C1 segment of cervical spinal cord (tissue), 14 donors: ENCODE results near the gene DNAI1.

Experiments used
- DNase-seq, 14 donors: peaks; one replicate each; lab custom pipeline; 2025; lab: John Stamatoyannopoulos, UW

Gene DNAI1

DNA sequence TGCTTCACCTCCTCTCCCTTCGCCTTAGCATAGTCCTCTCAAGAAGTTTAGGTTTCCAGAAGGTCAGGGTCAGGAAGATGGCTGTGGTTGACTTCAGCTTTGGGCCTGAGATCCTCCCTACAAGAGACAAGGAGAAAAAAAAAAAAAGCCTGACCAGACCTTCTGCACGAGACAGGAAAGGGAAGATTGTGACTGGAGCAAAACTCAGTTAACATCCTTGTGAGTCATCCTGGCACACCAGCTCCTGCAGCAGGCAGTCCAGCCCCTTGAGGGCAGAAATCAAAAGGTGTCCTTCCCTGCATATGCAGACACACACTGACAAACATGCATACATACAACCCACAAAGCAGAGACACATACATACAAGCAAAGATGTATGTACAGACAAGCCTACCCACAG lies 82.2 kb downstream of the DNAI1 start:
- DNase-seq: no peak

DNA sequence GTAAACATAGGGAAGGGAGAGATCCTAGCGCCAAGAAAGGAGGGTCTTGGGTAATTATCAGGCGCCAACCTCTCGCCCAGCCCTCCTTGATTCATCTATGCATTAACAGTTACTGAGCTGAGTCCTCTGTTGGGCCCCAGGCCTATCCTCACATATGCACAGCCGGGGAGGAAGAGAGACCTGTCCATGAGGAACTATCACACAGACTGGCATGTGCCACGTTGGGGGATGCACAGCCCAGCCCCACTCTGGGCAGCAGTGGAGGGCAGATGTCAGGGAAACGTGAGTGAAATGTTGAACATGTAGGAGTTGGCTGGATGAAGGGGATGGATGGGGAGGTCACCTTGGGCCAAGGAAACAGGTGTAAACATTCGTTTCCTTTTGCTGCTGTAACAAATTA lies 82.9 kb downstream of the DNAI1 start:
- no peak for DNase-seq

DNA sequence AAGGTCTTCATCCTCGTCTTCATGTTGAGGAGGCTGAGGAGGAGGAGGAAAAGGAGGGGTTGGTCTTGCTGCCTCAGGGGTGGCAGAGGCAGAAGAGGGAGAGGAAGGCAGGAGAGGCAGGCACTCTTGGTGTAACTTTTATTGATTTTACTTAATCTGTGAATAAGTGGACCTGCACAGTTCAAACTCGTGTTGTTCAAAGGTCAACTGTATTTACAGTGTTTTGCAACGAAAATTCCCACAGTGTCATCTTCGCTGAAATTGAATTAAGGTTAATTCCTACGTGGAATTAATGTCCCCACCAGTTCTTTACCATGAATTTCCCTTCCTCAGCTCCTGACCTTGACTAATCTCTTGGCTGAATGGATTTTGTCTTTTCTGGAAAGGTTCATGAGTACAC lies 85.4 kb downstream of the DNAI1 start:
- DNase-seq: no peak

DNA sequence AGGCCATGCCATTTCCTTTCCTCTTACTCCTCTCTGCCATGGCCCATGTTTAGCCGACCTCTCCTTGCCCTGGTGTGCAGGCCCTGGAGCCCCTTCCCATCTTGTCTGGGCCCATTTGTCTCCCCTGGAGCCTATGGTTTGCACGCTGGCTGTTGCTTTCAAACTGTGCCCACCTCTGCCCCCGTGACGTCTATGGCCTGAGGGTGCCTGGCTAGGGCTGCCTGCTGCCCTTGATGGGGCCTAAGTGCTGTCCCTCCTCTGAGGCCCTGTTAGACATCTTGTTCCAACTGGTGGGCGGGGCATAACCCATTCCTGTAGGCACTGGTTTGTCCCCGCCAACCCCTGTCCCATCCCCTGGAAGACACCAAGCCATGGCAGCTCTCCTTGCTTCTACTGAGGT lies 86.9 kb downstream of the DNAI1 start:
- DNase-seq: no peak

DNA sequence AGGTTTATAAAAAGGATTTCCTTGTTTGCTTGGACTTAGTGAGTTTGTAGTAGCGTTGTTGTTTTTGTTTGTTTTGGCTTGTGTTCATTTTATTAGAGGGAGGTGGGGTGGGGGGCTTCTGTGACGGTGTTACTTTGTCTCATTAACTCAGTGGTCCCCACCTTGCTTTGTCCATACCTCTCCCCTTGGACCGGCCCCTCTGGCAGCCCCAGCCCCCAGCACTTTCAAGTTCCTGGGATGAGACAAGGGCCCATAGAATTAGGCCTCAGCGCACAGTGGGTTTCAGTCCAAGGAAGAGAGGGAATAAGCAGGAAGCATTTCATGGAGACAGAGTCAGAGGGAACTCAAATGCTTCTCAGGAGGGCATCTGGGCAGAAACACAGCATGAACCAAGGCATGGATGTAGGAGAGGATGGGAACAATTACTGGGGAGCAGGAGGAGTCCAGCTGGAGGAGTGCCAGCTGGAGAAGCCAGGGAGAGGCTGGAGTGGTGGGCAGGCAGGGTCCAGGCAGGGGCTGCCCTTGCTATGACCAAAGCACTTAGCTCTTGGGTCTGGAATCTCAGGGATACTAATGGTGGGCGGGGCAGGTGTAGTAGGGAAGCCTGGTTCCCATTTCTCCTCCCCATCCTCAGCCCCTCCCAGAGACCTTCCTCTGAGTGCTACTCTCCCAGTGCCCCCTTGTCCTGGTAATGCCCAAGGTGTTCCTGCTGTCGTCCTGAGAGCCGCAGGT lies 87.7 kb downstream of the DNAI1 start:
- no peak for DNase-seq

DNA sequence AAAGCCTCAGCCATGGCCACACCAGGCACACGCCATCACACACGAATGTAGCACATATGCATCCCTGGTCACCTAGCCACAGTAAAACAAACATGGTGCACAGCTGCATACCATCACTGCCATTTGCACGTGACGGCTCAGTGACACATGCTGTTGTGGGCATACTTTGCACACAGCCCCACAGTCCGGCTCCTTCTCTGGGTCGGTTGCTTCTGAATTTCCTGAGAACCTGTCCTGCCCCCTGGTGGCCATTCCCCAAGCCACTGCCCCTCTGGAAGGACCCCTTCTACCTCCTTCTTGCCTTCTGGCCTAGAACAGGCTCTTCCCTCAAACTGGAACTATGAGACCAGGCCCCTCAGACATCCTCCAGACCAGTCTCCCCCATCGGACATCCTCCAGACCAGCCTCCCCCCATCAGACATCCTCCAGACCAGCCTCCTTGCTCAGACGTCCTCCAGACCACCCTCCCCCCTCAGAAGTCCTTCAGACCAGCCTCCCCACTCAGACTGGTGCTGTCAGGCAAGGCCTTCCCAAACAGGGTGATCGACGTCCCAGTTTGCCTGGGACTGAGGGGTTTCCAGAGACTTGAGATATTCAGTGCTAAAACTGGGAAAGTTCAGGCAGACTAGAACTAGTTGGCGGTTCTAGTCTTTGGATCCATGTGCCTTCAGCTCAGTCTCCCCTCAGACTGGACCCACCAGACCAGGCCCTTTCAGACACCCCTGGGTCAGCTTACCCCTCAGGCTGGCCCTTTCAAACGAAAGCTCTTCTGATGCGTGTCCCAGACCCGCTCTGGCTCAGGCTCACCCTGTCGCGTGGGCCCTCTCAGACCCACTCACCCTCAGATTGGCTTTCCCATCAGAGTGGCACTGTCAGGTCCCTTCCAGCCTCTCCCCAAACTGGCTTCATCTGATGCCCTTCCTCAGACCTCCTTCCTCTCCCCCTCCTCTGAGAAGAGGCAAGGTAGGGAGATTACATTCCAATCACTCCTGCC lies 88.5 kb downstream of the DNAI1 start:
- DNase-seq: peak in 12 of 14 donors; percentile 16 to 76 (median 50)

DNA sequence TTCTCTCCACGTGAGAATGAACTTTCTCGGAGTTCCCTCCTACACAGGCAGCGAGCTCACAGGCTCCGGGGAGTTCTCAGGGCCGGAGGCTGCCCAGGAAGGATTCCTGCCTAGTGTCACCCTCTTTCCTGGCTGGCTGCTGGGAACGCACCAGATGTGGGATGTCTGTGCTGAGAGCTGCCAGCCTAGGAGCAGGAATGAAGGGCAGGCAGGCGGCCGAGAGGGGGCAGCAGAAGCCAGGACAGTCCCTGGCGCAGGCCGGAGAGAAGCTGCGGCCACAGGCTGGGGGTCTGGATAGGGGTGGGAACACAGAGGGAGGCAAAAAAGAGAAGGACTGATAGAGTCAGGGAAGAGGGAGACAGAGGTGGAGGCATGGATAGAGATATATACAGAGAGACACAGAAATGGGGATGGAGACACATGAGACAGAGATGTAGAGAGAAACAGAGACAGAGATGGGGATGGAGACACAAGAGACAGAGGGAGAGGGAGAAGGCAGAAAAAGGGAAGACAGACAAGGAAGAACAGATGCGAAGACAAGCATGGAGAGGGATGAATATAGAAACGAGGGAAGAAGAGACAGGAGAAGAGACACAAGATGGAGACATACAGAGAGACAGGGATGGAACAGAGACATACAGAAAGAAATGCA lies 89.5 kb downstream of the DNAI1 start:
- peak in 12 of 14 donors; percentile 12 to 73 (median 53) for DNase-seq

DNA sequence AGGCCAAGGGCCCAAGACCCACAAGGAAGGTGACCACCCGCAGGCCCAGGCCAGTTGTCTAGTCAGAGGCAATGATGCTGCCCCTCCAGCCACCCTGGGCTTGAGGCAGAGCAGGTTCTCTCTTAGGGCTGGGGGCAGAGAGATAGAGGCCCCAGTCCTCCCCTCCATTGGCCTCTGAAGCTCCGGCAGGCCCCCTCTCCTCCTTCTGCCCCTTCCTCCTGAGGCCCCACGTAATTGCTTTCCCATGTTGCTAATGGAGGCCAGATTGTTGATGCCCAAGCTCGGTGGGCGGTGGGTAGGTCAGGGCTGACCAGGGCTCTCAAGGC lies 90.8 kb downstream of the DNAI1 start:
- no peak for DNase-seq

DNA sequence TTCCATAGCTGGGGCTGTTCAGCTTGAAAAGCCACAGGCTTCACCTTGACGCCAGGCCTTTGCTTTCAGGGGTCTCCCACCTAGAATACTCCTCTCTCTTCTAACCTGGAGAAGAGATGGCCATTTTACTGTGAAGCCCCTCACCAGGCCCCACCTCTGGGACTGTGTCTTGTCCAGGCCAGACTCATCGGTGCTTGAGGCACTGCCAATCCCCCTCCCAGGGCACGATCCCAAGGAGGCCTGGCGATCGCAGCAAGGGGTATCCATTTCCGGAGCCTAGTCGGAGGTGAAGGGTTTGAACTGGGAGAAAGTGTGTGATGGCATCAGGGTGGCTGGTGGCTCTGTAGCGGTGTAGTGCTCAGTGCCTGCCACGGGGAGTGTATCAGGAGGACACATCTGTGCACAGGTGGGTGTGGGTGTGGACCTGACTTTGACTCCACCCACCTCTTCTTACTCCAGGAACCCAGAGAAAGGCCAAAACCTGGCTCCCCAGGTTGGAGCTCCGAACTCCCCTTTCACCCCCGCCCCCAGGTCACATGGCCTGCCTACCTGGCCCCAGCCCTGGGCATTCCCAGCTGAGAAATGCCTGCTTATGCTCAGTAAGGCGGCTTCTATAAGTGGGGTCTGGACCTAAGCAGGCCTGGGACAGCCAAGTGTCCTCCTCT lies 91.5 kb downstream of the DNAI1 start:
- DNase-seq: no peak

DNA sequence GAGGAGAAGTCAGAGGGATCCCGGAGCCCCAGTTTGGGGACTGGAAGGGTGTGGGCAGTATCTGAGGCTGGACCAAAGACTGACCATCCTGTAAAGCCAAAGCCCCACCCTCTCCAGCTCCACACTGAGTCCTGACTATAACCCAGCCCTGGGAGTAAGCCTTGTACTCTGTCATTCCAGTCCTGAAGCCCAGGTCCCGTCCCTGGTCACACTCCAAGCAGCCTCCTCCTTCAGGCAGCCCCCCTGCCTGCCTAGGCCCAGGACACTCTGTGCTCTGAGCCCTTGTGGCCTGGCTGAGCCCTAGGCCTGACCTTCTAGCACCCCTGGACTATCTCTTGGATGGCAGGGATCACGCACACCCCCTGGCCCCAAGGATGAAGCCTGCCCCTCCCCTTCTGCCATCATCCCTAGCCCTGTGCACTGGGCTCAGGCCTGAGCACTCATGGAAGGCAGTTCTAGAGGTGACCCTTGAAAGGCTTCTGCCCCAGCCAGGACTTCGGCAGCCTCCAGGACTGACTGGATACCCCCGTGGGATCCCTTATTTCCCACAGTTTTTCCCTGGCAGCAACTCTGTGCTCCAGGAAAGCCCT lies 92.2 kb downstream of the DNAI1 start:
- no peak for DNase-seq

DNA sequence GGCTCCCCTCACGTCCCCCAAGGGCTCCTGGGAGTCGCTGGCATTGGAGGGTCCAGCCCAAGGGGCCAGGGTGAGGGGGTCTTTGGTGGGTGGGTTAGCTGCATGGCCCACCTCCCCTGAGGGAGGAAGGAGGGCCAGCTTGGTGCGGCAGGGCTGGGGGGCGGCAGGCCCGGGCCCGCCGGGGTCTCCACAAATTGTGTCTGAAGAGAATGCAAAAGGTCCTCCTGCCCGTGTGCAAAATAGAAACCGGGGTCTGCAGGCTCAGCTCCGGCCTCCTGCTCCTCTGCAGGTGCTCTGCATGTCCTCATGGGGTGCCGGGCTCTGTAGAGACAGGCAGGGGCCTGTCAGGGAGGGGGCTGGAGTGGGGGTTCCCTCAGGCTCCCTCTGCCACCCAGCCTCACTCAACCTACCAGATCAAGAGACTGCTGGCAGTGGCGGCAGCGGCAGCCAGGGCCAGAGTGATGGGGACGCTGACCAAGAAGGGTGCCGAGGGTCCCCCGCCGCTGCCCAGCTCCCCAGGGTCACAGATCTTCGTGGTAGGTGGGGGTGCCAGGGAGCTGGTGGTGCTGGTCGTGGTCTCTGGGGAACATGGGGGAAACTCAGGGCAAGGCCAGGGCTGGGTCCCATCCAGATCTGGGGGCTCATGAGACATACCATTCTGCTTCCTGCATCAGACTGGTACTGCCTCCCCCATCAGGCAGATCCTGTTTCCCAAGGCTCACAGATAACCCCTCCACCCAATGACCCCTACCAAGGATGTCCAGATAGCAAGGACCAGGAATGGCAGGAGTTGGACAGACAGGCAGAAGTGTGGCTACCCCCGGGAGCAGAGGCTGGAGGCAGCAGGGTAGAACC lies 93.4 kb downstream of the DNAI1 start:
- DNase-seq: no peak

DNA sequence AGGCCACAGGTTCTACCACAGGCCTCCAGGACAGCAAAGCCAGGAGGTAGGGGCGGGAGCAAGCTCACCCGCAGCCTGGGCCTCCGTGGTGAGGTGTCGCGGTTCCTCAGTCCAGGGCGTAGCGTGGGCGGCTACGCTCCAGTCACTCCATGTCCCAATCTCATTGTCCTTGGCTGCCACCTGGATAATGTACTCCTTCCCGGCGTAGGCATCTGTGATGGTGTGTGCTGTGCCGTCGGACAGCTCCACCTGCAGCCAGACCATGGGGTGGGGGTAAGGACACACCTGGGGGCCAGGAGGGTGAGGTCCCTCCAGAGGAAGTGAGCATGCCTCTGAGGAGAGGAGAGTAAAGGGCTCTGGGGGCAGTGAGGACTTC lies 94.0 kb downstream of the DNAI1 start:
- DNase-seq: no peak

DNA sequence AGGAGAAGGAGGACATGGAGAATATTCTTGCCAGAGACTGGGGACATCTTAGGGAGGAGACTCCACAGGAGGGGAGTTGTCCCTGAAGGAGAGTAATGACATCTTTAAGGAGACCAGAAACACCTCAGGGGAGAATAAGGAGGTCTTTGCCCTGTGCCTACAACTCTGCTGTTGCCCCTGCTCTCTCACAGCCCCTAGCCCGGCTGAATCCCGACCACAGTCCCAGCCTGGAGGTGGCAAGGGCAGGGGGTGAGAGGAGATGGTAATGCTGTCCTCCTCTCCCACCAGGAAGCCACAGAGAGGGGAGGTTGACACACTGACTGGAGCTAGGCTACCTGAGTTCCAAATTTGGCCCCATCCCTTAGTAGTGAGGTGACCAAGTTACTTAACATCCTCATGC lies 94.4 kb downstream of the DNAI1 start:
- no peak for DNase-seq

DNA sequence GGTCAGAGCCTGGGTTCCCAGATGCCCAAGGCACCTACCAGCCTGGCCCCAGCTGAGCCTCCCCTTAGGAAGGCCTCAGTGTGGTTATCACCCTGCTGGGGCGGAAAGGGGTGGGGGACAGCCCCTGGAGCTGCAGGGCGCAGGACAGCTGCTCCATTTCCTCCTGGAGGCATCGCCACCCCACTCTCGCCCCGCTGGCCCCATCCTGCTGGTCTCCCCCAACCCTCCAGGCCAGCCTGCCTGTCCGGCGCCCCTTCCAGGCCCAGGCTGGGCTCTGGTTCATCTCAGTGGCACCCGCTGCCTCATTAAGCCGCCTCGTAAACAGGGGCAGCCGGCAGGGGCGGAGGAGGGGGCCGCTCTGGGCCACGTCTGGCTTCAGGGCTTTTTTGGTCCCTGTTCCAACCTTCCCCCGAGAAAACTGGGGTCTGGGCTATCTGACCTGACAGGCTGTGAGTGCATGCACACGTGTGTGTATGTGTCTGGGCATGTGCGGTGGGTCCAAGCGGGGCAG lies 95.0 kb downstream of the DNAI1 start:
- DNase-seq: no peak

DNA sequence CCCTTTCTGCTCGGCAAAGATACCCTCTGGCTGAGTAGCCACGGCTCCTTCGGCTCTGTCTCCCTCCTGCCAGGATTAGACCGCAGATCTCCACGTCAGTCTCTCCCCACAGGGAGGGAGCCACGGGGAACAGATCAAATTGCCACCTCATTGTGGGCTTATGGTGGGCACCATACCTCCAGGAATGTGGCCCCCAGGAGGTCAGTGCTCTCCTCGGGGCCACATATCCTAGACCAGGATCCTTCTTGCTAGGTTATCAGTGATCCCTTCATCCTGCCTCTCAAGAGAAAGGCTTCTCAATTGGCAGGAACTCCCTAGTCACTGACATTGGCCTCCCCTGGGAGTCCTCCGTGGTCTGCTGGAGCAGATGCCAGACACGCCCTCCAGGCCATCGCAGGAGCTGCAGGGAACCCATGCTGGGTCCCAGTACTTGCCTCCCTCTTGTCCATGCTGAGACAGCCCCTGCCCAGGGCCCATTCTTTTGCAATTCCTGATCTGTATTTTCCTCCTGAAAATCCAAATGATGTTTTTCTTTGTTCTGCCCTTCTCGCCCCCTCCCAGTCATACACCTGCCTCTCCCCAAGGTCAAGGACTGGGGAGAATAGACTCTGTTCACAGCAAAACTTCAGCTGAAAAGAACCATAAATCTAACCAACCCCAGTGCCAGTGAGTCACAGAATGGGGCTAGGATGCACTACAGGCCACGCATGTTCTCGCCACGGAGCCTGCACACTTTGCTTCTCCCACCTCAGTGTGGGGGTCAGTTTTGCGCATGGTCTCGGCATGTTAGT lies 95.8 kb downstream of the DNAI1 start:
- no peak for DNase-seq

DNA sequence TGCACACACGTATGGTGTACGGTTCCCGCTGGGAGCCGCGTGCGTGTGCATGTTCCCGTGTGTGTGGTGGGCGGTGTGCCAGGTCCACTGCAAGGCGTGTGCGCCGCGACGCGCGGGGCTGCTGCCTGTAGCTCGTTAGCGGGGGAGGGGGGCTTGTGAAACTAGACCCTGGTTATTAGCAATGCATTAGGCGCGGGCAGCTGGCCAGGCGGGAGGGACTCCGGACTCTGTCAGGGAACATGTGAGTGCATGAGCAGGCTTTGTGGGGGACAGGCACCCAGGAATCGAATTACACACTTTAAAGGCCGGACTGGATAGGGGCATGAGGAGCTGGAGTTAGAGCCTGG lies 96.4 kb downstream of the DNAI1 start:
- no peak for DNase-seq

DNA sequence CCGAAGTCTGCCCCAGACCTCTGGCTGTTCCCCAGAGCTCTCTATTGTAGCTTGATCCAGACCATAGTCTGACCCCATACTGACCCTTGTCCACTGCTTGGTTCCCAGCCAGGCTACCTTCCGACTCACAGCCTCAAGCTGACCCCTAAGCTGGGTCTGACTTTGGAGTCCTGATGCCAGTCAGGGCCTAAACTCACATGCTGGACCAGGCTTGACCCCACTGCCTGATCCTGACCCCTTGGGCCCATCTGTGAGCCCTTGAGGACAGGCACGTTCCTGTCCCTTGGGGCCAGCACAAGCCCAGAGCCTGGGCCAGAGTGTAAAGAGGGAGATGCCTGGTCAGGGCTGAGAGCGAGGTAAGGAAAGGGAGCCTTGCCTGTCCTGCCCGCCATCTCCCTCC lies 96.9 kb downstream of the DNAI1 start:
- no peak for DNase-seq

DNA sequence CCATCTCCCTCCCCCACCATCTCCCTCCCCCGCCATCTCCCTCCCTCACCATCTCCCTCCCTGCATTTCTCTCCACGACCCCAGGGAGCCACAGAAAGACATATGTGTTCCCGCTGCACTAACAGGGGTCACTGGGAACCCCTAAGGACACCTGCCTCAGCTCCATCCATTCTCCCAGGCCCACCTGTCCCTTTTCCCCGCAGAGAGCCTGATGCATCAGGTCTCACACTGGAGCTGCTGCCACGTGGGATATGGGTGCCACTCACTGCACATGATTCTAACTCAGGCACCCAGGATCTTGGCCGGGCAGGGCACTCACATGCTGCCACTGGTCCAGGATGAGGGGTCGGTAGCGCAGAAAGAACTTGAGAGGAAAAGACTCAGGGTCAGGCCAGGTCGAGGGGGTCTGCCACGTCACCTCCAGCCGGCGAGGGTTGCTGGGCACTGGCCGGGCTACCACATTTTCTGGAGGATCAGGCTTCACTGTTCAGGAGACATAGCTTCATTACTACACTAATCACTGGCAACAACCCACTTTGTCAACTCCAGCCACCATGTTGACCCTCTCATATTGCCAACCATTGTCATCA lies 97.4 kb downstream of the DNAI1 start:
- no peak for DNase-seq

DNA sequence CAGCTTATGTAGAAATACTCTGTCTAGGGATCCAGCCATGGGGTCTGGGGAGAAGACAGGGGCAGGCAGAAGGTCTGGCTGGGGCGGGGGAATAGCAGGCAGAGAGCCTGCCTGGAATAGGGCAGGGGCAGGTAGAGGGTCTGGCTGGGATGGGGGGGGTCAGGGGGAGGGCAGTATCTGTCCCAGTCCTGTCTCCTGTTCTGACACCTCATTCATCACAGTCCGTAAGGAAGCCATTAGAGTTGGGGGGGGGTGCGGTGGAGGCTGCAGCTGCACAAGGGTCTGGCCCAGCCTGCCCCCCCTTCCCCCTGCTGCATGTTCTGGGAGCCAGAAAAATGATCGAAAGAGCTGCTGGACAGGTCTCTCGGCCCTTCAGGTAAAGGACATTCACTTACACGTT lies 98.3 kb downstream of the DNAI1 start:
- DNase-seq: no peak
